H1 (cell line): ENCODE data around the gene PCCA. TPM values are rescaled to one million over a fixed set of nuclear protein-coding genes. Genes with fewer than 3 reads are reported as not detected.

Source experiments
- CTCF ChIA-PET: fragments of 300-600 bp; sonication (Branson Sonifier 250); formaldehyde crosslinking; loops from one replicate; lab custom pipeline; 2021; ENCODE audit not compliant: partially characterized antibody; lab: Charles Lee
- POLR2A ChIA-PET: fragments of 300-600 bp; sonication (Branson Sonifier 250); formaldehyde crosslinking; loops from one replicate; lab custom pipeline; 2021; ENCODE audit warnings: inconsistent platforms; ENCODE audit not compliant: partially characterized antibody; lab: Charles Lee
- DNase-seq, 2 experiments: peaks; one replicate each; pipeline versions ENCODE4 v3.0.0 to v3.0.0-alpha.2; 2010 to 2022; ENCODE audit warnings: low spot score in 2 of 2, low read depth in 1 of 2, mixed read lengths in 1 of 2
- FAIRE-seq: peaks from 2 replicates; lab custom pipeline; 2011; peaks lifted over from hg19 to GRCh38; lab: Jason Lieb, UNC
- H2AFZ ChIP-seq: 2 replicates; pipeline ENCODE4 v1.8.1; 2012; ENCODE audit warnings: low read length, inconsistent platforms
- H2AK5ac ChIP-seq: 2 replicates; pipeline ENCODE4 v1.6.1; 2013; ENCODE audit warnings: low read depth, low read length
- H2BK120ac ChIP-seq: replicated peaks from 2 replicates; pipeline ENCODE3; 2013; ENCODE audit warnings: low read depth, low read length, inconsistent platforms
- H2BK12ac ChIP-seq: 2 replicates; pipeline ENCODE4 v1.6.1; 2013; ENCODE audit warnings: low read depth, low read length
- H2BK15ac ChIP-seq: 2 replicates; pipeline ENCODE4 v1.6.1; 2013; ENCODE audit warnings: low read length
- H2BK20ac ChIP-seq: 2 replicates; pipeline ENCODE4 v1.6.1; 2013; ENCODE audit warnings: low read length
- H2BK5ac ChIP-seq: 2 replicates; pipeline ENCODE4 v1.6.1; 2013; ENCODE audit warnings: low read depth, low read length
- H3K14ac ChIP-seq: 2 replicates; pipeline ENCODE4 v1.6.1; 2013; ENCODE audit warnings: inconsistent platforms; ENCODE audit not compliant: insufficient read length
- H3K18ac ChIP-seq: 2 replicates; pipeline ENCODE4 v1.6.1; 2013; ENCODE audit warnings: low read length; ENCODE audit errors: extremely low read depth
- H3K23ac ChIP-seq: 2 replicates; pipeline ENCODE4 v1.6.1; 2013; ENCODE audit warnings: inconsistent platforms; ENCODE audit not compliant: insufficient read length
- H3K23me2 ChIP-seq: 2 replicates; pipeline ENCODE4 v1.6.1; 2013; ENCODE audit warnings: low read depth, low read length
- H3K27ac ChIP-seq: 2 replicates; pipeline ENCODE4 v1.6.1; 2011; ENCODE audit warnings: low read depth, low read length, inconsistent platforms
- H3K27me3 ChIP-seq, 4 experiments: replicated peaks in 1 of 4; 1 replicate in 1 of 4; 2 replicates in 3 of 4; pipeline versions ENCODE4 v1.6.1 to v1.8.1; 2011 to 2013; ENCODE audit warnings: low read length in 3 of 4, mild to moderate bottlenecking in 3 of 4, inconsistent platforms in 2 of 4, mixed read lengths in 2 of 4, moderate library complexity in 1 of 4; ENCODE audit not compliant: control insufficient read depth in 3 of 4, insufficient read depth in 3 of 4; ENCODE audit errors: extremely low read depth in 1 of 4
- H3K36me3 ChIP-seq, 4 experiments: 2 replicates each; pipeline versions ENCODE4 v1.6.1 to v1.8.1; 2011 to 2013; ENCODE audit warnings: mild to moderate bottlenecking in 4 of 4, low read length in 3 of 4, moderate library complexity in 2 of 4, control low read depth in 1 of 4, inconsistent platforms in 1 of 4; ENCODE audit not compliant: insufficient read depth in 4 of 4, control insufficient read depth in 2 of 4
- H3K4ac ChIP-seq: replicated peaks from 2 replicates; pipeline ENCODE3; 2013; ENCODE audit warnings: low read length, low read depth, mixed read lengths, inconsistent platforms; ENCODE audit not compliant: insufficient read length
- H3K4me1 ChIP-seq, 4 experiments: replicated peaks in 1 of 4; 1 replicate in 1 of 4; 2 replicates in 3 of 4; pipeline versions ENCODE4 v1.6.1 to v1.8.1; 2011 to 2013; ENCODE audit warnings: low read length in 3 of 4, inconsistent platforms in 2 of 4, mixed read lengths in 1 of 4; ENCODE audit not compliant: insufficient read depth in 4 of 4, control insufficient read depth in 3 of 4
- H3K4me2 ChIP-seq, 2 experiments: 2 replicates each; pipeline versions ENCODE4 v1.6.1 to v1.8.1; 2011 to 2013; ENCODE audit warnings: low read depth in 2 of 2, low read length in 2 of 2, control low read depth in 1 of 2, inconsistent platforms in 1 of 2, mild to moderate bottlenecking in 1 of 2; ENCODE audit not compliant: insufficient read depth in 1 of 2
- H3K4me3 ChIP-seq, 4 experiments: fragments of 200-600, 300-600 bp in 1 of 4; sonication (generic), shearing (Covaris generic), sonication (Bioruptor Twin) in 1 of 4; 2 replicates each; pipeline versions ENCODE4 v1.5.1 to v1.8.1; 2011 to 2016; ENCODE audit warnings: low read length in 4 of 4, low read depth in 3 of 4, control low read depth in 2 of 4, inconsistent platforms in 2 of 4, mild to moderate bottlenecking in 2 of 4, mixed read lengths in 1 of 4, moderate library complexity in 1 of 4; ENCODE audit not compliant: insufficient read depth in 2 of 4; ENCODE audit errors: extremely low read depth in 1 of 4
- H3K56ac ChIP-seq: replicated peaks from 2 replicates; pipeline ENCODE3; 2013; ENCODE audit warnings: low read depth, mild to moderate bottlenecking, mixed read lengths, low read length, inconsistent platforms; ENCODE audit not compliant: insufficient read length
- H3K79me1 ChIP-seq: 2 replicates; pipeline ENCODE4 v1.6.1; 2013; ENCODE audit warnings: low read depth, low read length, control low read depth
- H3K79me2 ChIP-seq, 2 experiments: 2 replicates each; pipeline versions ENCODE4 v1.6.1 to v1.8.1; 2012 to 2013; ENCODE audit warnings: low read length in 2 of 2, mild to moderate bottlenecking in 2 of 2, inconsistent platforms in 1 of 2; ENCODE audit not compliant: insufficient read depth in 2 of 2, control insufficient read depth in 1 of 2
- H3K9ac ChIP-seq, 4 experiments: replicated peaks in 1 of 4; 1 replicate in 1 of 4; 2 replicates in 3 of 4; pipeline versions ENCODE4 v1.6.1 to v1.8.1; 2011 to 2013; ENCODE audit warnings: low read depth in 3 of 4, low read length in 3 of 4, control low read depth in 2 of 4, mild to moderate bottlenecking in 2 of 4, moderate library complexity in 2 of 4, inconsistent platforms in 1 of 4; ENCODE audit errors: extremely low read depth in 1 of 4
- H3K9me3 ChIP-seq, 2 experiments: 2 replicates each; pipeline versions ENCODE4 v1.6.1 to v1.8.1; 2012 to 2013; ENCODE audit warnings: mild to moderate bottlenecking in 2 of 2, moderate library complexity in 2 of 2, control low read depth in 1 of 2, inconsistent platforms in 1 of 2, low read depth in 1 of 2, low read length in 1 of 2, mixed read lengths in 1 of 2; ENCODE audit not compliant: insufficient read depth in 2 of 2
- H4K20me1 ChIP-seq, 2 experiments: replicated peaks in 1 of 2; 2 replicates each; pipeline versions ENCODE3 to v1.8.1; 2011 to 2013; ENCODE audit warnings: inconsistent platforms in 2 of 2, low read length in 2 of 2, mild to moderate bottlenecking in 1 of 2; ENCODE audit not compliant: insufficient read depth in 2 of 2, control insufficient read depth in 1 of 2
- H4K5ac ChIP-seq: 2 replicates; pipeline ENCODE4 v1.6.1; 2013; ENCODE audit warnings: low read length, low read depth, mixed read lengths, inconsistent platforms; ENCODE audit not compliant: insufficient read length
- H4K8ac ChIP-seq: 2 replicates; pipeline ENCODE4 v1.8.0; 2013; ENCODE audit warnings: mild to moderate bottlenecking, moderate library complexity, low read length, inconsistent platforms; ENCODE audit not compliant: insufficient read depth; ENCODE audit errors: extremely low read depth
- H4K91ac ChIP-seq: replicated peaks from 2 replicates; pipeline ENCODE3; 2013; ENCODE audit warnings: low read length, mixed read lengths, inconsistent platforms; ENCODE audit not compliant: insufficient read length
- BCL11A ChIP-seq, 2 experiments: IDR thresholded peaks; one replicate each; pipeline ENCODE4 v1.6.1; 2011; ENCODE audit warnings: low read depth in 2 of 2, low read length in 2 of 2, mild to moderate bottlenecking in 2 of 2
- CBX5 ChIP-seq: fragments of 300-800, 300-1000 bp; sonication (generic); IDR thresholded peaks from 2 replicates; pipeline ENCODE4 v1.7.1; 2016; ENCODE audit warnings: antibody characterized with exemption, low read length, low read depth
- CBX8 ChIP-seq: fragments of 300-800, 300-1000 bp; sonication (generic); IDR thresholded peaks from 2 replicates; pipeline ENCODE4 v1.7.1; 2016; ENCODE audit warnings: low read depth, low read length, borderline replicate concordance
- CHD1 ChIP-seq: IDR thresholded peaks from 2 replicates; pipeline ENCODE4 v1.6.1; 2012; ENCODE audit warnings: low read depth, low read length, improper control_type of control experiment
- GTF2F1 ChIP-seq: IDR thresholded peaks from 2 replicates; pipeline ENCODE4 v1.6.1; 2012; ENCODE audit warnings: low read depth, low read length, improper control_type of control experiment, borderline replicate concordance
- HDAC6 ChIP-seq: IDR thresholded peaks from one replicate; pipeline ENCODE4 v1.7.1; 2012; ENCODE audit warnings: low read depth, mild to moderate bottlenecking, inconsistent platforms, low read length, moderate library complexity
- NRF1 ChIP-seq: IDR thresholded peaks from 2 replicates; pipeline ENCODE4 v1.6.1; 2011; ENCODE audit warnings: mild to moderate bottlenecking, low read depth, low read length, improper control_type of control experiment
- PHF8 ChIP-seq: fragments of 200-600 bp; sonication (generic); conservative IDR thresholded peaks from 2 replicates; pipeline ENCODE4 v1.7.1; 2012; ENCODE audit warnings: low read depth, mild to moderate bottlenecking, inconsistent platforms, low read length, moderate library complexity
- POLR2A ChIP-seq, 2 experiments: IDR thresholded peaks; 1 replicate in 1 of 2; 2 replicates in 1 of 2; pipeline ENCODE4 v1.6.1; 2011; ENCODE audit warnings: low read depth in 2 of 2, low read length in 2 of 2, mild to moderate bottlenecking in 2 of 2; ENCODE audit errors: control extremely low read depth in 1 of 2
- SAP30 ChIP-seq: fragments of 300-600 bp; sonication (generic); IDR thresholded peaks from 2 replicates; pipeline ENCODE4 v1.7.1; 2012; ENCODE audit warnings: low read length, moderate library complexity, mild to moderate bottlenecking, inconsistent platforms; ENCODE audit not compliant: insufficient read depth, insufficient replicate concordance
- SIX5 ChIP-seq: IDR thresholded peaks from 2 replicates; pipeline ENCODE4 v1.6.1; 2011; ENCODE audit warnings: mild to moderate bottlenecking, low read depth, low read length
- SP1 ChIP-seq: IDR thresholded peaks from 2 replicates; pipeline ENCODE4 v1.6.1; 2011; ENCODE audit warnings: low read depth, low read length
- ZNF274 ChIP-seq: IDR thresholded peaks from 2 replicates; pipeline ENCODE4 v1.7.0; 2012; ENCODE audit warnings: low read length, borderline replicate concordance; ENCODE audit errors: extremely low read depth
- whole genome bisulfite sequencing, 2 experiments: shearing (Covaris generic) in 1 of 2; methylation state at CpG; one replicate each; pipeline versions ENCODE4 v1.1.6 to v1.1.7; 2013 to 2015; ENCODE audit warnings: low lambda C conversion rate in 2 of 2, mixed read lengths in 2 of 2, inconsistent platforms in 1 of 2, low coverage in 1 of 2, missing lambda C conversion rate in 1 of 2; ENCODE audit not compliant: insufficient replicate concordance in 2 of 2, insufficient coverage in 1 of 2, insufficient read length in 1 of 2; ENCODE audit errors: extremely low coverage in 1 of 2, missing lambda C conversion rate in 1 of 2; 5-methylcytosine and 5-hydroxymethylcytosine counted together
- polyA plus RNA-seq, 7 experiments: library from polyadenylated mRNA; depleted of rRNA in 3 of 7; stranded (reverse) in 5 of 7; unstranded in 2 of 7; fragments of >200 nt in 5 of 7; fragments of 200-250 nt in 2 of 7; gene quantifications; 1 replicate in 5 of 7; 2 replicates in 1 of 7; 4 replicates in 1 of 7; pipeline versions ENCODE4 v1.2.1 to v1.2.3, GENCODE V29; 2011 to 2013; ENCODE audit warnings: missing spikeins in 2 of 7, mixed read lengths in 2 of 7
- total RNA-seq: library from RNA; stranded (reverse); fragmentation: NEBNext Ultra II Directional; extraction: Animal tissue kit (Norgen Biotek cat#: 25700); gene quantifications from 2 replicates; pipeline ENCODE4 v1.2.1, GENCODE V29; 2021
- TF ChIP-seq, protein P1 (sequence below): IDR thresholded peaks from 2 replicates; pipeline ENCODE4 v1.6.1; 2012; ENCODE audit warnings: inconsistent platforms

Gene PCCA
- total and polyA plus RNA-seq, 2 of the 8 experiments (the other 6 are each of a cell fraction or from before 2014, with no cell fraction given): 18.4 to 49.8 TPM

DNA sequence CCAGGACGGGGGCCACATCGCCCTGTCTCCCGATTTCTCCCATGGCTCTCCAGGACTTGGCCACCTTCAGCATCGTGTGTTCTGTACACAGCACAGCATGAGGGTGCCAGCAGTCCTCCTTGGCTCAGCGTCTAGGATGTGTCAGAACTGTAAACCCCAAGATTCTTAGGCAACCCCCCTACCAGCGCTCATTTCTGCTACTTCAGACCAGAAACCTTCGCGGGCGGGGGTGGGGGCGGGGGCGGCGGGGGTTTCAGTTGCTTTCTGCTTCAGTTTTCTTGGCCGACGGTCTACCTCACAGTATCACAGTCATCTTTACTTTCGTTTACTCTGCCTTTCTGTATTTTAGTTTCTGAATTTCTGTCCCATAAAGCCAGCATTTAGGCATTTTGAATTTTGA, 417.3 kb downstream of the PCCA start:
- Histone ChIP-seq H3K4ac (no peak overlapping the region), H4K91ac (no peak overlapping the region), H3K9ac (no peak overlapping the region), H2BK120ac (no peak overlapping the region), H3K79me2 (no peaks in the 10 kb centered on the region), H2BK5ac (no peak overlapping the region; the same call in 1 of the 2 replicates), H2AK5ac (peak overlapping the region; percentile 98; the same call in 1 of the 2 replicates), H3K79me1 (no peaks in the 10 kb centered on the region), H3K9me3 (no peaks in the 10 kb centered on the region), H3K27ac (no peak overlapping the region), H3K18ac (peak overlapping the region; percentile 81; the same call in 1 of the 2 replicates), H3K56ac (no peak overlapping the region), H3K4me3 (no peak overlapping the region), H3K27me3 (no peaks in the 10 kb centered on the region), H3K4me2 (no peak overlapping the region), H4K5ac (no peak overlapping the region), H2AFZ (no peak overlapping the region), H3K14ac (no peak overlapping the region), H2BK20ac (peak overlapping the region; percentile 48; the same call in 1 of the 2 replicates), H3K4me1 (peaks cover 0 to 27% (median 10%) of the 10 kb centered on the region in 4 experiments; a peak in 5 of 7 replicates), H3K23me2 (no peaks in the 10 kb centered on the region), H3K23ac (no peak overlapping the region), H2BK15ac (no peak overlapping the region), H2BK12ac (peak overlapping the region; percentile 69), H4K20me1 (no peaks in the 10 kb centered on the region), H4K8ac (no peak overlapping the region), H3K36me3 (no peaks in the 10 kb centered on the region)
- FAIRE-seq (no peak), DNase-seq (no peak)
- POLR2A ChIA-PET: no interaction called here
- WGBS, 2 experiments: 89% methylated on average over 9 of the region's 15 CpGs; no CpG with 5 or more reads in 1 of the 2 experiments
- CTCF ChIA-PET: no interaction called here
- TF ChIP-seq SAP30 (no peak), PHF8 (no peak), CHD1 (no peak), NRF1 (no peak), ZNF274 (no peak), HDAC6 (no peak), CBX5 (no peak), BCL11A (IDR thresholded peaks at IDR 0.05; ENCODE audit: low read depth in 2 of 2, low read length in 2 of 2) (no peak), SP1 (no peak), POLR2A (IDR thresholded peaks at IDR 0.05; ENCODE audit: control extremely low read depth in 1 of 2, low read depth in 2 of 2, low read length in 2 of 2) (no peak), GTF2F1 (no peak), CBX8 (no peak), SIX5 (no peak)
- TF ChIP-seq, protein P1, sequence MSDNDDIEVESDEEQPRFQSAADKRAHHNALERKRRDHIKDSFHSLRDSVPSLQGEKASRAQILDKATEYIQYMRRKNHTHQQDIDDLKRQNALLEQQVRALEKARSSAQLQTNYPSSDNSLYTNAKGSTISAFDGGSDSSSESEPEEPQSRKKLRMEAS: no peak
